Cardiac fibroblast (primary cell): ENCODE results near the gene OTUD7B.

ENCODE experiments used
- DNase-seq, 2 donors: peaks; one replicate each; pipeline versions ENCODE4 v3.0.0 to v3.0.0-alpha.2; 2010; ENCODE audit warnings: low read depth in 2 of 2
- H3K4me3 ChIP-seq, 2 donors: replicated peaks in 1 of 2; 1 replicate in 1 of 2; 2 replicates in 1 of 2; pipeline ENCODE4 v1.5.1; 2011; ENCODE audit warnings: low read depth in 2 of 2, low read length in 2 of 2, mild to moderate bottlenecking in 2 of 2, moderate library complexity in 1 of 2
- CTCF ChIP-seq: IDR thresholded peaks from one replicate; pipeline ENCODE4 v1.5.1; 2011; ENCODE audit warnings: low read depth, mild to moderate bottlenecking, low read length, inconsistent platforms

OTUD7B gene

GRCh38 chr1:149896575-149896974 is 114.0 kb downstream of the OTUD7B start:
- H3K4me3 ChIP-seq: no peak overlapping the region
- DNase-seq: no peak
- no peak for TF ChIP-seq CTCF

DNA sequence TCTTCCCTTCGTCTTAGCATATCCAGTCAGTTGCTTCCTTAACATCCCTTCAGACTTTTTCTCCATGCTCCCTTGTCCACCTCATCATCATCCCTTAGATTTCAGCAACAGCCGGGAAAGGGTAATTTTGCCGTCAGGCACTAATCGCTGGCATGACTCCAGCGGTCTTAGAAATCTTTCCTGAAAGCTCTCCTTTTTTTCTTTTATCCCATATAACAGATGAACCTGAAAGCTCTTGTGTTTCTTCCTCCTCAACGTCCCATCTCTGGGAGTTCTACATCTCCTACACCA is 121.6 kb downstream of the OTUD7B start:
- DNase-seq: peak; percentile 66 to 71
- no peak for TF ChIP-seq CTCF
- H3K4me3 ChIP-seq: peak overlapping the region; percentile 55 to 71

- TF ChIP-seq CTCF: peak; percentile 60
- peak; percentile 93 to 95 for DNase-seq
- peak overlapping the region; percentile 55 to 71 for H3K4me3 ChIP-seq
Measured at GRCh38 chr1:149888247-149888998, 122.1 kb downstream of the OTUD7B start.
